GM18909 (cell line): ENCODE measurements around the gene CRLF3.
"Not testable (repeated sequence)": the region's sequence is repeated elsewhere in the genome, so short reads cannot be mapped to it uniquely, and the experiment has no call there.

ENCODE experiments used
- ATAC-seq: cut with Tn5 transposase; IDR thresholded peaks from one replicate; pipeline ENCODE4 v1.9.1; 2021; ENCODE audit warnings: mild to moderate bottlenecking; ENCODE audit not compliant: unreplicated experiment, poor library complexity

The CRLF3 gene

DNA sequence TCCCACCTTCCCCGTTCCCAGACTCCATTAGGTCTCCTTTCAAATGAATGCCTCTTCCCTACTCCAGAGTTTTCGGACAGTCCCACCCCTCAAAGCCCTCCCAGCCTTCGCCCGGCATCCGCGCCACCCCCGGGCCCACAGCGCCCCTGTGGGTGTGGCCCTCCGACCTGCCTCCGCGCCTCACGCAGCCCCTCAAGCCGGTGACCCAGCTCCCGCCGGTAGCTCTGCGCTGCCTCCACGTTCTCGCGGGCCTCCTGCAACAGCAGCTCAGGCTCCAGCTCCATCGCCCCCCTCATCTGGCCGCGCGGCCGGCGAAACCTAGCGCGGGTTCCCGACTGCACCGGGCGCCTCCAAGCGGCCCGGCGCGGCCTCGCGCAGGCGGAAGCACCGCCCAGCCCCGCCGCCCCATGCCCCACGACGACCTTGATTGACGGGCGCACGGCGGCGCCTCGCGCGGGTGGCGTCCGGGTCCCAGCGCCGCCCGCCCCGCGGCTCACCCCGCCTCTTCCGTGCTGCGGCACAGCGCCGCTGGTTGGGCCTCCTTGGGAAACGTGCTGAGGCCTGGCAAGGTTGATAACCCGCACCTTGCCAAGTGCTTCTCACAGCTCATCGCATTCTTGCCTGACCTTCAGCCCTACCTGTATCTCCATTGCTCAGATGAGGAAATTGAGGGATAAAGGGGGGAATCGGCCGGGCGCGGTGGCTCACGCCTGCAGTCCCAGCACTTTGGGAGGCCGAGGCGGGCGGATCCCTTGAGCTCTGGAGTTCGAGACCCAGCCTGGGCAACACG is at the start of gene CRLF3:
TSS of gene CRLF3 (minus strand) at position 337 of the 790 bp plus-strand sequence. CDS start at position 296, 41 bp downstream.
- ATAC-seq, result peak; percentile 86

DNA sequence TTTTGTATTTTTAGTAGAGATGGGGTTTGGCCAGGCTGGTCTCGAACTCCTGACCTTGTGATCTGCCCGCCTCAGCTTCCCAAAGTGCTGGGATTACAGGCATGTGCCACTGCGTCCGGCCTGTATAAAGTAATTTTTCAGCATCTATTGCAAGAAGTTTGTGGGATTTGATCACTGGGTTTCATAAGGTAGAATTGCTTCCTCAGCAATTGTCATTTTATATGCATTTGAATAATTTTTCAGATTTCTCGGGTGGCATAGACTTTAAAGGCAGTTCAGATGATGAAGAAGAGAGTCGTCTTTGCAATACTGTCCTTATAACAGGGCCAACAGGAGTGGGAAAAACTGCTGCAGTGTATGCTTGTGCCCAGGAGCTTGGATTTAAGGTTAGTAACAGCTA is 44.5 kb upstream of the CRLF3 start:
- no peak for ATAC-seq

GRCh38 chr17:30864636-30865035 is 40.1 kb upstream of the CRLF3 start:
- no peak for ATAC-seq

- ATAC-seq, result no peak
These were observed 34.2 kb upstream of the CRLF3 start for GRCh38 chr17:30858556-30859250.

DNA sequence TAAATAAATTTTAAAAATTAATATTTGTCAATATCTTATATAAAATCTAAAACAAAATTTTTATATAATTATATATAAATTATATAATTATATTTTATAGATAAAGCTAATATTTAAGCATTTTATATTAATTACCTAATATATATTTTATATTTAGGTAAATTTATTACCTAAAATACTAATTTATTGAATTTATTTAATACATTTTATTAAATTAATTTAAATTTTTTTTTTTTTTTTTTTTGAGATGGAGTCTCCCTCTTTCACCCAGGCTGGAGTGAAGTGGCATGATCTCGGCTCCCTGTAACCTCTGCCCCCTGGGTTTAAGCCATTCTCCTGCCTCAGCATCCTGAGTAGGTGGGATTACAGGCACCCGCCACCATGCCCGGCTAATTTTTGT is 29.7 kb upstream of the CRLF3 start:
- ATAC-seq, result no peak

GRCh38 chr17:30848021-30848420 is 23.5 kb upstream of the CRLF3 start:
- ATAC-seq, result no peak

DNA sequence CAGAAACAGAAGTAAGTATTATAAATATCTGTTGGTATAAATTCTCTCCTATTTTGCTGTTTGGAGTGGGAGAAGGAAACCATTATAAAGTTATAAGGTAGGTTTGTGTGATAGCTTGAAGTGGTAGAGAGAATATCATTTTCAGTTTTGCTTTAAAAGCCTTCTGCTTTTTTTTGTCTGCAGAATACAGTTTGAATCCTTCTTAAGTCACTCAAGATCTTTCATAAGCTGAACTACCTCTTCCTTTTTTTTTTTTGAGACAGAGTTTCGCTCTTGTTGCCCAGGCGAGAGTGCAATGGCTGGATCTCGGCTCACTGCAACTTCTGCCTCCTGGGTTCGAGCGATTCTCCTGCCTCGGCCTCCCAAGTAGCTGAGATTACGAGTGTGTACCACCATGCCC is 16.3 kb upstream of the CRLF3 start:
- ATAC-seq, result no peak

DNA sequence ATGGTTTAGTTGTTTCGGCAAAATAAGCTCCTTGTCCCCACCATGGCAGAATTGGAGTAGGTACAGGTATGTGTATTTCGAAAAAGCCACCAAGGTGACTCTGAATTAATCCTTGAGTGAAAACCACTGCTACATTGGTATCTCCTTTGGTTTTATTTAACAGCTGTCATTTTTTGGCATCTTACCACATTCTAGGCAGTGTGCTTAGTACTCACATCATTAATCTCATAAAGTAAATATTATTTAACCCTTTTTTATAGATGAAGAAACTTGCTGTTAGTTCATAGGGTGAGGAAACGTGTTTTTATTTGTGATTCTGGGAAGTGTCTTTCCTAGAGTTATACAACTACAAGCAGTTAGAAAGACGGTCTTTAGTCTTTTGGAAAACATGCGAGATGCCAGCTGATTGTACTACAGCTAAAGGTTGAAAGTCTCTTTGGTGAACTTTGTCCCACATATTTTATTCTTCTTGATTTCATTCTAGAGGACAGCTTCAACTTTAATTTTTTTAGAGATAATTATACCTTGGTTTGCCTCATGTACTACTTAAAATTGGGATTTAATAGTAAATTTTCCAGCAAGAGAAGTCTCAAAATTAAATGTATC is 13.8 kb upstream of the CRLF3 start:
- no peak for ATAC-seq

DNA sequence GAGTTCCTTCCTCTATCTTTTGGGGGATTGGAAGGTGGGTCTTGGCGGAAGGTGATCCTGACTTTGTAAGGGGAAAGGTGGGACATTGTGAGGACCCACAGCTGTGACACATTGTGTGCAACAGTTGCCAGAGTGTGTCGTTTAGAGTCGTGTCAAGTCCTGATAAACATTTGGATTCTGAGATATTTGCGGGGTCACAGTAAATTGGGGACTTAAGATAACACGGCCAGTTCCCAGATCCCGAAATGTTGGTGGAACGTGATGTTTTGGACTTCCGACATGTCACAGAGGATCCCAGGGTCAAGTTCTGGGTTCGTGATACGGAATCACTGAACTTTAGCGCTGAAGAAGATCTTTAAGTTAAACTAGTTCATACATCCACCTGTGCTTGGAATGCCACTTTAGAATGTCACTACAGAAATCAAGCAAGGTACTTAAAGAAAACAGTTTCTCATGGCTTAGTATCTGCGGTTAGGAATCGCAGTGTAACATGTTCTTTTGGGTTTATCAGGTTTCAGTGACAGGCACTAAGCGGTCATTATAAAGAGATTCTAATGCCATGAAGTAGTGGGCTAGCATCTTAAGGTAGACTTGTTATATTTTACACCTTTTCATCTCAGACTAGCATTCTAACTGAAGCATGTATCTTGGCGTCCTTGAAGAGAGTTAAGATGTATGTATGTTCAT is 8.1 kb upstream of the CRLF3 start:
- ATAC-seq, result no peak

- ATAC-seq, result peak; percentile 72
These were observed 7.4 kb upstream of the CRLF3 start, which contains the start of gene ATAD5 for GRCh38 chr17:30831663-30832437. Gene ATAD5, plus strand, starts transcription at chr17:30831966. Its CDS starts 382 bp downstream, at chr17:30832348.

GRCh38 chr17:30831257-30831656 is 6.8 kb upstream of the CRLF3 start:
- no peak for ATAC-seq

- ATAC-seq, result no peak
These were observed 4.5 kb upstream of the CRLF3 start for GRCh38 chr17:30829022-30829421.

GRCh38 chr17:30827082-30827481 is 2.6 kb upstream of the CRLF3 start:
- no peak for ATAC-seq

DNA sequence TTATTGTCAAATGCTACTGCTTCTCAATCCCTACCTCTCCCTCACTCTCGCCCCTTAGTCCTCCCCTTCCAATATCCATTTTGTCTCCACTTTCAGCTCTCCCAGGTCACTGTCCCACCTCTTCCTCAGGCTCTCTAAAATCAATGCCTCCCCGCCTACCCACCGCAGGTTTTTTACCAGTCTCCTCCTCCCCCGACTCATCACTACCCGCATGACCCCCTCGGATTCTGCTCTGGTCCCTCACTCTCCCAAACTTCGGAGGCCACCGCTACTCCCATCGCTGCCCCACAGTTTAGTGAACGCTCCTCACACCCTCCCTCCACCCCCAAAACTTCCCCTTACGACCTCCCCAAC is 513 bp downstream of the CRLF3 start:
- ATAC-seq, result peak; percentile 6

GRCh38 chr17:30823421-30823820 is 1.1 kb downstream of the CRLF3 start:
- no peak for ATAC-seq

DNA sequence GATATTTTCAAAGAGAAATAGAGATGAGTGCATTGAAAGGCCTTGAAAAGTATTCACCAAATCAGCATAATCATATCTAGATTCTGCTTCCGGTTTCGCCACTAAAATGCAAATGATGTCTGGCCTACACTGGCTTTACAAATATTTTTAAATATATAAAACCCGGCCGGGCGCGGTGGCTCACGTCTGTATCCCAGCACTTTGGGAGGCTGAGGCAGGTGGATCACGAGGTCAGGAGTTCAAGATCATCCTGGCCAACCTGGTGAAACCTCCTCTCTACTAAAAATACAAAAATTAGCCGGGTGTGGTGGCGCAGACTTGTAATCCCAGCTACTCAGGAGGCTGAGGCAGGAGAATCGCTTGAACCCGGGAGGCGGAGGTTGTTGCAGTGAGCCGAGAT is 1.6 kb downstream of the CRLF3 start:
- ATAC-seq, result not testable (repeated sequence)

DNA sequence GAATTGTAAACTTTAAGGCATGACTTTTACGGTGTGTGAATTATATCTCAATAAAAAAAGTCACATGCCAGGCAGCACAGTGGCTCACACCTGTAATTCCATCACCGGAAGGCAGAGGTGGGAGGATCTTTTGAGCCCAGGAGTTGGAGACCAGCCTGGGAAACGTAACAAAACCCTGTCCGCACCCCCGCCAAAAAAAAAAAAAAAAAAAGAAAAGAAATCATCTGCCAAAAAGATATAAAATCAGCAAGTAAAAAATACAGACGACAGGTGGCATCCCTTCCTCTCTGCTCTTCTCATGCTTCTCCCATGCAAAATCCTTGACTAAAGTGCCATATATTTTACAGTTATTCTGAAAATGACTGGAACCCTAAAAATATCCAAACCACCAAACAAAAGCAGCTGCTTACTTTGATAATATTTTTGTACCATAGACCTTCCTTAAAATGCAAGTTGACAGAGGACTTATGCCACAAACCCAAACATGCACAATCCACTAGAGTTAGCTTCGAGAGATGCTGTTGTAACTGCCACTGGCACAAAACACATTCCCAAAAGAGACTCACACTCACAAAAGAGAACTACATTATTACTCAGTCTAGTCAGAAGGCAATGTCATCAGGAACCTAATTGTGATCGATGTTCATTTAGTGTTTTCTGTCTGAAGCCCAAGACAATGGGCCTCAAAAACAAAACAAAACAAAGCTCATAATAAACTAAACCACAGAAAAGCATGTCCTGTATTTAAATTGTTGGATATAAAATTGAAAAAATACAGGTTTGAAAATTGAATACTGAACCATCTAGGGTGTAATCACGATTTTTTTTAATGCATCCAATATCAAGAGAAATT is 2.4 kb downstream of the CRLF3 start:
- ATAC-seq, result no peak

- ATAC-seq, result no peak
These were observed 4.4 kb downstream of the CRLF3 start for GRCh38 chr17:30819971-30820705.
